ENCODE data around the gene RCAN2.

RCAN2 gene

DNA sequence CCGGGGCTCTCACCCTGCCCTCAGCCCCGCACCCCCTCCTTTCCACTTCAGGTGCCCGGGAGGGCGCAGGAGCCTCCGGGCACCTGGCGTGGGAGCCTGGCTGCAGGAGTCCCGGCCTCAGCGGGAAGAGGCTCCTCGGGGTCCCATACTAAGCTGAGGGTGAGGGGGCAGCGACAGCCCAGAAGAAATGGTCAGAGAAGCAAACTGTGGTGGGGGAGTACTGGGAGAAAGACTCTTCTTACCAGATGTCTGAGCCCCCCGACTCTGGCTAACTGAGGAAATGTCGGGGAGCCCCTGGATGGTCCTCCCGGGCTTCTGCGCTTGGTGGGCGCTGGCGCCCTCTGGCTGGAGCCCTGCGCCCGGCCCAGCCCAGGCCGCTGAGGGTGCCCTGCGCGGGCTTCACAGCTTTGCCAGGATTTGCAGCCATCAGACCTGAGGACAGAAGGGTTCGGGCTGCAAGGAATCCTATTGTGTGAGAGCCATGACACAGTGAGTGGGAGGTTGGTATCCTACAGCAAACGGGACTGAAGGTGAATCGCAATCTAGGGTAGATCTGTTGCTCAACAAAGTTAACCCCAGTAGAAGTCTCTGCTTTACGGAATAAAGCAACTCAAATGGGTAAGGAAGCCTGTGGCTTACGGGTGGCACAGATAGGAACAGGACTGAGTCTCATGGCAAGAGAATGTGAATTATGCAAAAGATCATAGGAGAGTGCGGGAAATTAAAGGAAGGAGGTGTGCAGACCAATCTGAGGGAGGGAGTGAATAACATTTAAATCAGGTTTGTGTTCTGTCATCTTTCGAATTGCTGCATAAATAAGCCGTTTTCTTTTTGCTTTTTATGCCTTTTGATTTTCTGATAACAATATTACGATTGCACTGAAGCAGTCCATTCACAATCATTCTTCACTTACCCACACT, 639 bp upstream of the RCAN2 start:
- peak; percentile 84 for DNase-seq (ENCODE audit: low spot score)

- DNase-seq (ENCODE audit: low spot score) = peak; percentile 54
These were observed 636 bp downstream of the RCAN2 start for GRCh38 chr6:46490425-46491200.

DNA sequence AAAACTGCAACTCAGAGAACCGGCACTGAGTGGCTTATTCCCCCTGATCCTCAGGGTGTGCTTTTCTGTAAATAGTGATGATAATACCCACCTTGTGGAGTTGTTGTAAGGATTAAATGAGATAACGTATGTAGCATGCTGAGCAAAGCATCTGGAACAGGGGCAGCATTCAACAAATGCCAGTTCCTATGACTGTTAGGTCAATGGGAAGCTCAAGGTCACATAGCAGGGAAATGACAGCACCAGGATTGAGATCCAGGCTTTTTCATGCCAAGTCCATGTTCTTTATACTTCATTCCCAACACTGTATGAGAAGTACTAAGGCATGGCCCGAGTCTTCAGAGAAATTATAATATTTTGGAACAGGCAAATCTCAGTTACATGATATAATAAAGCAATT, 5.1 kb downstream of the RCAN2 start:
- DNase-seq (ENCODE audit: low spot score) = no peak

DNA sequence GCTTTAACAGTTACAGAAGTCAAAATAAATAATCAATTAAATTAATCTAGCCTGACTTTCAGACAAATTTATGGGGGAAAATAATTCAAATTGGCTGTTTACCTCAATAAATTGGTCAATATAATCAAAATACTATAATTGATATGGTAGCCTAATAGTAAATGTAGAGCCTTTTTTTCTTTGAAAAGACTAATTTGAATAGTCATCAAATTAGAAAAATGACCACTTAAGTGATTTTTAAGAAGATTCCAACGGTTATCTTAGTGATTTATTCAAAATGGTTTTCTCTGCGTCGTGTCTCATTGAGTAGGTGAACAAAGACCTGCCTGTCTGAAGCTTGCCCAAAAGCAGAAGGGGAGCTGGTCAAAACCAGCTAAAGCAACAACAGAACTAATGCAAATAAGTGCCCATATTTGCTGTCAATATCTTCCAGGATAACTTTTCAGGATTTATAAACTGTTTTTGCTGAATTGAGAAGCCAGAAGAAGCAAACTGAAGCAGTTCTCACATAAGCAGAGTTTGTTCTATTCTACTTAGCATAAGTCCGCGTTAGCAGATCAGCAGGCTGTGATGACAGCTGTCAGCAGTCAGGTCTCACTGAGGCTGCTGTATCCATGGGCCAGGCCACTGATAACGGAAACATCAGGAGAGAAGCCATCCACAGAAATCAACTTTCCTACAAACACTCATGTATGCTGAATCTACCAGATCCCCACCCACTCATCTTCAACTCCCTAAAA, 7.0 kb downstream of the RCAN2 start:
- DNase-seq (ENCODE audit: low spot score) = no peak

DNA sequence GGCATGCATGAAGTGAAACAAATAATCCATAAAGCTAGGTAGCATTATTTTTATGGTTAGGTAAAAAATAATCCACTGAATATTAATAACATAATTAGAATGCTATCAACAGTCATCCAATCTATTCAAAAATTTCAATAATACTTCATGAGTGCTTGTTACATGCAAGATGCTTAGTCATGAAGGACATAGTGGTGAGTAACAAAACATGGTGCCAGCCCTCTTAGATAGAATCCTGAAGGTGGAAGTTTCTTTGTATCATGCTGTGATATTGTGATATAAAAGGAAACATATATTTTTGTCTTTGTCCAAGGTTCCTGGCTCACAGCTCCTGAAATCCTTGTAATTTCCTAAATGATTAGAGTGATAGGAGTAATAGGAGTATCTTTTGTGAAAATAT, 14.9 kb downstream of the RCAN2 start:
- DNase-seq (ENCODE audit: low spot score) = no peak

DNA sequence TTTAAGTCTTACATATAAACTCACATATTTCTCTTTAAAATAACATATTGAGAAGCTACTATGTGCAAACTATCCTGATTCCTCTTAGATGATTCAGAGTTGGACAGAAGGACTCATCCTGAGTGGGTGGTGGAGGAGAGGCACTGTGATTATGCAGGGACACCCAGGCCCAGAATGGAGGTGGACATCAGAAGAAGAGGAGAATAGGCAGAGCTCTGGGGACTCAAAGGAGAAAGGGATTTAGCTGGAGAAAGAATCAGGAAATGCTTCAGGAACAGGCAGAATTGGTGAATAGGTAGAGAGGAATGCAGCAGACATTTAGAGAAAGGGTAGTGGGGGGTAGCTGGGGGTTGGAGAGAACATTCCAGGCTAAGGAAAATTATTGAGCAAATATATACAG, 17.4 kb downstream of the RCAN2 start:
- DNase-seq (ENCODE audit: low spot score) = no peak

- no peak for DNase-seq (ENCODE audit: low spot score)
These were observed 19.0 kb downstream of the RCAN2 start for GRCh38 chr6:46472243-46472642.

DNA sequence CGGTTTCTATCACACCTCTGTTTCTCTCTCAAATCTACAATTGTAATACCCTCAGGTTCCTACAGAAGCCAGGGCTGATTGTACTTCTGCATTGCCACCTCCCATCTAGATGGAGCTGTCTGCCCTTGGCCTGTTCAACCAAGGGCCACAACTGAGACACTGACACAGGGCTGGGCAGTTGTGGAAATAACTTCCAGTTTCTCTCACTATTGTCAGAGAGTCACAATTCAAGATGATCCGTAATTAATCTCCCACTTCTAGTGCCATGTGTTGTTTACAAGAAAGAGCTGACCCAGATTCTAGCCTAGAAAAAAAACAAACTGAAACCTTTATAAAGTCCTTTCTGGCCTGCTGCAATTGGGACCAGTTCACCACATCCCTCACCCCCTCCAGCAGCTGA, 22.2 kb downstream of the RCAN2 start:
- peak; percentile 58 for DNase-seq (ENCODE audit: low spot score)

GRCh38 chr6:46468403-46469010, 22.7 kb downstream of the RCAN2 start:
- DNase-seq (ENCODE audit: low spot score) = no peak

DNA sequence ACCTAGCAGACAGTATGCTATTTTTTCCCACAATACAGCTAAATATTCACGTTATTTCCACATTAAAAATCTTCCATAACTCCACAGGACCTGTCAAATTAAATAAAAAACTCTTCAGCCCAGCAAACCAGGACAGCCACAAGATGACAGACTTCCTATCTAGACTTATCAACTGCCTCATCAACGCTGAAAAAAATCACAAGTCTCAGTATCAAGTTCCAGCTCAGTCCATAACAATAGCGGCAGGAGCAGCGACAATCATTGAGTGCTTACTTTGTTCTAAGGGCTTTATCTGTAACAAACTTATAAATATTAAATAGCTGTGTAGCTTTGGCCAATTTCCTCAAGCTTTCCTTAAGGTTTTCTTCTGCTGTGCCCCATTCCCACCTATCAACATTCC, 24.7 kb downstream of the RCAN2 start:
- DNase-seq (ENCODE audit: low spot score) = no peak

- no peak for DNase-seq (ENCODE audit: low spot score)
These were observed 25.7 kb downstream of the RCAN2 start for GRCh38 chr6:46465294-46466165.

GRCh38 chr6:46456297-46456696, 35.0 kb downstream of the RCAN2 start:
- no peak for DNase-seq (ENCODE audit: low spot score)

DNA sequence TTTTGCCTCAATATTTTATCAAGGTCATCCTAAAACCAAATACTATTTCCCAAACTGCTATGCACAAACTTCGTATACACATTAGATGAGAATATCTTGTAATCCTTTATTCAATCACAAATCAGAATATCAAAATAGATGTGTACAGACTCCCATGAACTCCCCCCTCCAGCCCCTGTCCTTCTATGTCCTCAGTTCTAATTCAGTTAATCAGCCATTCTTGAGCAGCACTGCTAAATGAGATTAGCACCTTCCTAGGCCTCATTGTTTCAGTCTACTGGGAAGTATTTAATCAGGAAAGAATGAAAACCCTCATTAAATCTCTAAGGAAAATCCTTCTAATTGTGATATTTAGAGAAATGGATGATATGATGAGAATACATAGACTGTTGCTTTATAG, 36.6 kb downstream of the RCAN2 start:
- no peak for DNase-seq (ENCODE audit: low spot score)

DNA sequence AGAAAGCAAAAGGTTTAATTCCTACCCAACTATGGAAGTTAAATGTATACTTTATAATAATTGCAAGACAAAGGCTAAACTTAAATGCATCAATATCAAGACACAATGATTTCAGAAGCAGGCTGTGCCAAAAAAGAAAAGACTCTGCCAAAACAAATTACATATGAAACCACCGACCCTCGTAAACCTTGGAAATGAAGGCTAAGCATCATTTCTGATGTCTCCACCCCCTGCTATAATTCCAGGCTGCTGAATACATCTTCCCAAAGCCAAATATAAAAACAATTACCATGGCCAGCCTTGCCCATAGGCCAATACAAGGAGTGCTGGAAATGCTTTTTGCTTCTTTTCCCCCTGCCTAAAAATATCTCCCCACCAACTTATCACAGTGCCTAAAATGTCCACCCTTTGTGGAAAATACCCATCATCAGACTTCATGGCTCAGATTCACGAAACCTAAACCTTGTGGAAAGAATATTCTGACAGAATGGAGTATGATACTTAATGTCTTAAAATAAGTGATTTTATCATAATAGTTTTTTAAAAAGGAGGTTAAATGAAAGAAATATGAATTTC, 37.4 kb downstream of the RCAN2 start:
- DNase-seq (ENCODE audit: low spot score) = peak; percentile 53

- peak; percentile 85 for DNase-seq (ENCODE audit: low spot score)
These were observed 38.0 kb downstream of the RCAN2 start for GRCh38 chr6:46453216-46453615.

DNA sequence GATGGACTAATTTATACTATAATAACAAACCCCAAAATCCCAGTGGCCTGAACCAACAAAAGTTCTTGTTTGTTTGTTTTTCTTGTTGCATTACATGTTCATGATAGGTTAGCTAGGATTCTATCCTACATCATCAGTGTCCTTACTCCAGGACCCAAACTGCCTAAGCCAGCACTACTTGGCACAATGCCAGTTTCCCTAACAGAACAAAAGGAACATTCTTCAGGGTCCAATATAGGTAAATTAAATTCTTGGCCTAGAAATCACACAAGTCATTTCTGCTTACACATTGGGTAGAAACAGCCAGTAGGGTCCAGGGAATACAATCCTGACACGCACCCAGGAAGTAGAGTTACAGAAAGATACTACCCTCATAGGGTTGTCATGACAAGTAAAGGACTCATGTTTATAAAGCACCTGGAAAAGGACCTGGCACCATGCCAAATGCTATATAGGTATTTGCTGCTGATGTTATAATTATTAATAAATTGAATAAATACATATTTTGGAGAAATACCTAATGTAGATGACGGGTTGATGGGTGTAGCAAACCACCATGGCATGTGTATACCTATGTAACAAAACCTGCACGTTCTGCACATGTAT, 38.8 kb downstream of the RCAN2 start:
- peak; percentile 44 for DNase-seq (ENCODE audit: low spot score)

GRCh38 chr6:46451343-46451742, 39.9 kb downstream of the RCAN2 start:
- DNase-seq (ENCODE audit: low spot score) = no peak

DNA sequence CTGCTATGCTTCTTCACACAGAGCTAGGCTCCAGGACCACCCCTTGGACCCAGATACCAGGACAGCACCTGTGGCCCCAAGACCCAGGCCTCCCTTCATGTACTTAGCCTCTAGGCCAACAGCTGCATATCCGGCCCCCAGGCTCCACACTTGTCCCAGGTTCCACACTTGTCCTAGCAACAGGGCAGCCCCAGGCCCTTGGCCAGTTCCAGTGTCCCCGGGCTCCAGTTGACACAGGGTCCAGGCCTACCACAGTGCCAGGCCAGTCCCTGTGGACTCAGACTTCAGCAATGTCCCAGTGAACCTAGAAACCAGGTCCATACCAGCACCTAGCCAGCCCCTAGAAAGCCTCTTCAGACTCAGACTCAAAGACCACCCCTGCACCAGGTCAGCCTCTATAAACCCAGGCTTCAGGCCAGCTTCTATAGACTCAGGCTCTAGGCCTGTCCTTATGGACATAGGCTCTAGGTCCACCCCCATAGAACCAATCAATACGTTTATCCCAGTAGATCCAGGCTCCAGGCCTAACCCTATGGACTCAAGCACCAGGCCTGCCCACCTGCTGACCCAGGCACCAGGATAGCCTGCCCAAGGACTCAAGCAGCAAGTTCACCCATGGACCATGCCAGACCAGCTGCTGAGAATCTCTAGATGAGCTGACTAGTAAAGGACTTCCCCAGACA, 46.3 kb downstream of the RCAN2 start:
- no peak for DNase-seq (ENCODE audit: low spot score)

- DNase-seq (ENCODE audit: low spot score) = no peak
These were observed 47.6 kb downstream of the RCAN2 start for GRCh38 chr6:46443623-46444022.

GRCh38 chr6:46440641-46441040, 50.6 kb downstream of the RCAN2 start:
- no peak for DNase-seq (ENCODE audit: low spot score)
